Measurements from ENCODE around the gene DISC1.
A peak's percentile ranks its signal among the peaks of the same experiment; 100 is the strongest.

DISC1 gene

DNA sequence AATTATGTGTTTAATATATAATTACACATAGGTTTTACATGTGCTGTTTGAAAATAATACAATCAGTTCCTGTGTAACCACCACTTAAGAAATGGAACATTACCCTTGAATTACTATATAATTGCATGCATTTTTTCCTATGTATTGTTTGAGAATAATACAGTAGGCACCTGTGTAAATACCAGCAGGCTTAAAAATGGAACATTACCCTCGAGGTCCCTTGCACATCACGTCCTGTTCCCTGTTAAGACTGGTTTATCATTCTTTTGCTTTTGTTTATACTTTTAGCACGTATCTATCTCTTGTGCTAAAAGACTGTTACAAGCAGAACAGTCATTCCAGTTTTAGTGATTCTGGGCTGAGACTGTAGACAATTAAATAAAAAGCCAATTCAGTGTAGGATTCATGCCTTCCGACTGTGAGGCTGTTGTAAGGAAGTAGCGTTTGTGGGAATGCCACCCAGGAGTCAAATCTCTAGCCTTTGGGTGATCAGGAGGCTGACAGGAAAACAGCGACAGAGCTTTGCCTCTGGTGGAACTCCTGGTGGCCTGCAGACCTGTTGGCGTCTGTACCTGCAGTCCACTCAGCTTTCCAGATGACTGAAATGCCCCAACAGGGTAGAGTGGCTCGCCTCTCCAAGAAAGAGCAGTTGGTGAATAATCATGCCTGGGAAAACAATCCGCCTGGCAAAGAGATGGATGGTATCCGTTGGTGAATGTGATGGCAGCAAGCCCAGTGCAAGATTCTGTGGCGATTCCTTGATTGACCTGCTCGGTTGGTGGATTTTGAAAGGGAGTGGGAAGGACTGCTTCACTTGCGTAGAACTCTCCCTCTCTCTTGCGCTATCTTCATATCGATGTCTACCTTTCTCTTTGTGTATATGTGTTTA lies 58.0 kb downstream of the DISC1 start:
- Histone ChIP-seq H3K27ac (ENCODE audit: low read length) (no peak overlapping the region), H3K9ac (ENCODE audit: low read length in 2 of 2) (no peak overlapping the region), H3K36me3 (ENCODE audit: control insufficient read depth in 2 of 2, insufficient read depth in 2 of 2, low read length in 2 of 2) (no peaks in the 10 kb centered on the region)

DNA sequence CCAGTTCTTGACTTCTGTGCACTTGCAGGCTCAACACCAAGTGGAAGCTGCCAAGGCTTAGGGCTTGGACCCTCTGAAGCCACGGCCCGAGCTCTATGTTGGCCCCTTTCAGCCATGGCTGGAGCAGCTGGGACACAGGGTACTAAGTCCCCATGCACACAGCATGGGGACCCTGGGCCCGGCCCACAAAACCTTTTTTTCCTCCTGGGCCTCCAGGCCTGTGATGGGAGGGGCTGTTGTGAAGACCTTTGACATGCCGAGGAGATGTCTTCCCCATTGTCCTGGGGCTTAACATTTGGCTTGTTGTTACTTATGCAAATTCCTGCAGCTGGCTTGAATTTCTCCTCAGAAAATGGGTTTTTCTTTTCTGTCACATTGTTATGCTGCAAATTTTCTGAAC lies 59.8 kb downstream of the DISC1 start:
- no peak overlapping the region for H3K27ac ChIP-seq (ENCODE audit: low read length)
- H3K9ac ChIP-seq (ENCODE audit: low read length in 2 of 2), result no peak overlapping the region
- H3K4me1 ChIP-seq (ENCODE audit: control insufficient read depth, insufficient read depth, low read length), result peaks cover 2% of the 10 kb centered on the region
- no peak overlapping the region for H3K4me3 ChIP-seq (ENCODE audit: low read length in 2 of 2)
- no peaks in the 10 kb centered on the region for H3K27me3 ChIP-seq (ENCODE audit: control insufficient read depth in 1 of 2, insufficient read depth in 2 of 2, low read length in 2 of 2)
- no peaks in the 10 kb centered on the region for H3K36me3 ChIP-seq (ENCODE audit: control insufficient read depth in 2 of 2, insufficient read depth in 2 of 2, low read length in 2 of 2)
- peaks cover 0 to 3% of the 10 kb centered on the region in 2 donors for H3K9me3 ChIP-seq (ENCODE audit: control insufficient read depth in 2 of 2, low read length in 2 of 2)

More for the DNA sequence above, 58.0 kb downstream of the DISC1 start:
- peaks cover 0 to 3% of the 10 kb centered on the region in 2 donors for H3K9me3 ChIP-seq (ENCODE audit: control insufficient read depth in 2 of 2, low read length in 2 of 2)
- no peak overlapping the region for H3K4me3 ChIP-seq (ENCODE audit: low read length in 2 of 2)
- no peaks in the 10 kb centered on the region for H3K27me3 ChIP-seq (ENCODE audit: control insufficient read depth in 1 of 2, insufficient read depth in 2 of 2, low read length in 2 of 2)
- peaks cover 2% of the 10 kb centered on the region for H3K4me1 ChIP-seq (ENCODE audit: control insufficient read depth, insufficient read depth, low read length)

DNA sequence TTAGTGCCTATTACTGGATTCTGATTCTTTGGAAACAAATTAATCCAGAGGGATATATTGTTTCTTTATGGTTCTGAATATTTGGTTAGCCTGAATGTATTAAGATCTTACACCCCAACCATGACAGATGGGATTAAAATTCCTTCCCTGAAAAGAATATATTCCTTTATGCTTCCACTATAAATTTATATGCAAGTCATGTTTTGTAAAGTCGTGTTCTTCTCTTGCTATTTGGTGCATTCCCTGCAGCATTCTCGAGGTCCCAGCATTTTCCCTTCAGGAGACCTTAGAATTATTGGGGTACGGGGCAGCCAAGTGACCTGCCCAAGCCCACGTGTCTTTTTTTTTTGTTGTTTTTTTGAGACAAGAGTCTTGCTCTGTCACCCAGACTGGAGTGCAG lies 62.4 kb downstream of the DISC1 start:
- H3K4me1 ChIP-seq (ENCODE audit: control insufficient read depth, insufficient read depth, low read length), result peaks cover 4% of the 10 kb centered on the region
- H3K4me3 ChIP-seq (ENCODE audit: low read length in 2 of 2), result no peak overlapping the region
- no peaks in the 10 kb centered on the region for H3K27me3 ChIP-seq (ENCODE audit: control insufficient read depth in 1 of 2, insufficient read depth in 2 of 2, low read length in 2 of 2)
- no peak overlapping the region for H3K27ac ChIP-seq (ENCODE audit: low read length)
- H3K9ac ChIP-seq (ENCODE audit: low read length in 2 of 2), result no peak overlapping the region
- peaks cover 0 to 3% of the 10 kb centered on the region in 2 donors for H3K9me3 ChIP-seq (ENCODE audit: control insufficient read depth in 2 of 2, low read length in 2 of 2)
- H3K36me3 ChIP-seq (ENCODE audit: control insufficient read depth in 2 of 2, insufficient read depth in 2 of 2, low read length in 2 of 2), result no peaks in the 10 kb centered on the region

DNA sequence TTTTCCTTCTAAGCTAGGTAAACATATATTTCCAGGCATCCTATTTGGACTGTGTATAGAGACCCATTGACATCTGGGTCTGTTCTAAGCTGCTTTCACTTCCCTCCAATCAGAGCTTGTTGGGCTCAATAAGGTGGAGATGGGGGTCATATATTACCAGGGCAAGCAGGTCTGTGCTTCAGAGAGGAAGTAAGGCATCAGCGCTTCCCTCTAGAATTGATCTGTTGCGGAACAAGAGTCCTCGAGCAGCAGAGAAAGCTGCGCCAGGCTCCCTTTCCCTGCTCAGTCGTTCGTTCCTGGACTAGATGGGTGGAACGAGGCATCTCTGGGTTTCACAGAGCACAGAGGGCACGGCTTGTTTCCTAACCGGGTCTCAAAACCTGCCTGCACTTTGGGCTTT lies 63.5 kb downstream of the DISC1 start:
- Histone ChIP-seq H3K9me3 (ENCODE audit: control insufficient read depth in 2 of 2, low read length in 2 of 2) (peaks cover 0 to 3% of the 10 kb centered on the region in 2 donors), H3K27me3 (ENCODE audit: control insufficient read depth in 1 of 2, insufficient read depth in 2 of 2, low read length in 2 of 2) (no peaks in the 10 kb centered on the region), H3K9ac (ENCODE audit: low read length in 2 of 2) (no peak overlapping the region), H3K4me3 (ENCODE audit: low read length in 2 of 2) (no peak overlapping the region), H3K4me1 (ENCODE audit: control insufficient read depth, insufficient read depth, low read length) (peaks cover 8% of the 10 kb centered on the region), H3K36me3 (ENCODE audit: control insufficient read depth in 2 of 2, insufficient read depth in 2 of 2, low read length in 2 of 2) (no peaks in the 10 kb centered on the region), H3K27ac (ENCODE audit: low read length) (no peak overlapping the region)

DNA sequence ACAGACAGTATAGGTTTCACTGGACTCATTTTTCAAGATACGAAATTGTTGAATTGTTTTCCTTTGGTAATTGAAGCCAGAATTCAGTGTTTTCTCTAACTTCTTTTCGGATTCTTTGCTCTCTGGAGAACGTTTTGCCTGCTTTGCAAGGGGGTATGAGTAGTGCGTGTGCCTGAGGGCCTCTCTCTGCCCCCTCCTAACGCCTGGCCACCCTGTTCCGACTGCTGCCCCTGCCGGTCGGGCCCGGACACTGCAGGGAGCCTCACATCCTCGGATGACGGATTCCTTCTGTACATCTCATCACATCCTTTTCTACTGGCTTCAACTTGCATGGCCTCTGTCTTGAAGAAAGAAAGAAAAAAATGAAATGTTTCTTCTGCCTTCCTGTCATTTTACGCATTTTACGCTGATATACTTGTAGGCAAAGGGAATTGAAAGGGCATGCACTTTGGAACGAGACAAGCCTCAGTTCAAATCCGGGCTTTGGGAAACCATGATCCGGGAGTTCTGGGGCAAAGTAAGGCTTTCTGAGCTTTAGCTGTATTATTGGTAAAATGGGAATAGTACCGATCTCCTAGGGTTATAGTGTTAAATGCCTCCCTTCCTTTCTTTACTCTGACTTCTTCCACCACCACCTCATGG lies 65.1 kb downstream of the DISC1 start:
- H3K27ac ChIP-seq (ENCODE audit: low read length), result no peak overlapping the region

DNA sequence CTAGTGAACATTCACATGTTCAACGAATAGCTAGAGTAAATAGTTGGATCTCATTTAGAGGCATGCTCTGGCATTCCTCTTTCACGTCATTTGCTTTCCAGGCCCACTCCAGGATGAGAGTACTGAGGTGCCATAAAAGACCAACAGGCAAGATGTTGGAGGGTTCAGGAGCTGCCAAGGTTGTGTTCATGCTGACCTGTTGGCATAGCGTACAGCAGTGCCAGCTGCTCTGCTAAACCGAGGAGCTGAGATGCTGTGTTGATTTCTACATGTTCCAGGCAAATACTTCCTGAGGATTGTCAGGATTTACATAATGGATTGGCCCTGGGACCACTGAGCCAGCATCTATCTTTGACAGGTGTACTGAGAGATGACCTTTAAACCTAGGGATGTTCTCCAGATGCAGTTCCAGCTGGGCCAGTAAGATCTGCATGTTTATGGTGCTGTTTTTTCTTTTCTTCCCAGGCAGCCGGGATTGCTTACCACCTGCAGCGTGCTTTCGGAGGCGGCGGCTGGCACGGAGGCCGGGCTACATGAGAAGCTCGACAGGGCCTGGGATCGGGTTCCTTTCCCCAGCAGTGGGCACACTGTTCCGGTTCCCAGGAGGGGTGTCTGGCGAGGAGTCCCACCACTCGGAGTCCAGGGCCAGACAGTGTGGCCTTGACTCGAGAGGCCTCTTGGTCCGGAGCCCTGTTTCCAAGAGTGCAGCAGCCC lies 66.9 kb downstream of the DISC1 start:
- Histone ChIP-seq H3K4me3 (ENCODE audit: low read length in 2 of 2) (no peak overlapping the region), H3K4me1 (ENCODE audit: control insufficient read depth, insufficient read depth, low read length) (peaks cover 8% of the 10 kb centered on the region), H3K9me3 (ENCODE audit: control insufficient read depth in 2 of 2, low read length in 2 of 2) (no peaks in the 10 kb centered on the region), H3K27ac (ENCODE audit: low read length) (no peak overlapping the region), H3K27me3 (ENCODE audit: control insufficient read depth in 1 of 2, insufficient read depth in 2 of 2, low read length in 2 of 2) (no peaks in the 10 kb centered on the region), H3K9ac (ENCODE audit: low read length in 2 of 2) (no peak overlapping the region), H3K36me3 (ENCODE audit: control insufficient read depth in 2 of 2, insufficient read depth in 2 of 2, low read length in 2 of 2) (no peaks in the 10 kb centered on the region)

More for the DNA sequence above, 65.1 kb downstream of the DISC1 start:
- Histone ChIP-seq H3K27me3 (ENCODE audit: control insufficient read depth in 1 of 2, insufficient read depth in 2 of 2, low read length in 2 of 2) (no peaks in the 10 kb centered on the region), H3K4me3 (ENCODE audit: low read length in 2 of 2) (no peak overlapping the region), H3K9ac (ENCODE audit: low read length in 2 of 2) (no peak overlapping the region), H3K4me1 (ENCODE audit: control insufficient read depth, insufficient read depth, low read length) (peaks cover 8% of the 10 kb centered on the region), H3K9me3 (ENCODE audit: control insufficient read depth in 2 of 2, low read length in 2 of 2) (no peaks in the 10 kb centered on the region), H3K36me3 (ENCODE audit: control insufficient read depth in 2 of 2, insufficient read depth in 2 of 2, low read length in 2 of 2) (no peaks in the 10 kb centered on the region)

- Histone ChIP-seq H3K36me3 (ENCODE audit: control insufficient read depth in 2 of 2, insufficient read depth in 2 of 2, low read length in 2 of 2) (no peaks in the 10 kb centered on the region), H3K27me3 (ENCODE audit: control insufficient read depth in 1 of 2, insufficient read depth in 2 of 2, low read length in 2 of 2) (no peaks in the 10 kb centered on the region), H3K27ac (ENCODE audit: low read length) (no peak overlapping the region), H3K4me3 (ENCODE audit: low read length in 2 of 2) (peak overlapping the region in 1 of 2 donors; percentile 22), H3K9ac (ENCODE audit: low read length in 2 of 2) (no peak overlapping the region), H3K4me1 (ENCODE audit: control insufficient read depth, insufficient read depth, low read length) (peaks cover 8% of the 10 kb centered on the region), H3K9me3 (ENCODE audit: control insufficient read depth in 2 of 2, low read length in 2 of 2) (no peaks in the 10 kb centered on the region)
These were observed 67.5 kb downstream of the DISC1 start for GRCh38 chr1:231694075-231694431.

- Histone ChIP-seq H3K9ac (ENCODE audit: low read length in 2 of 2) (no peak overlapping the region), H3K9me3 (ENCODE audit: control insufficient read depth in 2 of 2, low read length in 2 of 2) (no peaks in the 10 kb centered on the region), H3K4me3 (ENCODE audit: low read length in 2 of 2) (peak overlapping the region in 1 of 2 donors; percentile 22), H3K27ac (ENCODE audit: low read length) (no peak overlapping the region), H3K4me1 (ENCODE audit: control insufficient read depth, insufficient read depth, low read length) (peaks cover 8% of the 10 kb centered on the region), H3K36me3 (ENCODE audit: control insufficient read depth in 2 of 2, insufficient read depth in 2 of 2, low read length in 2 of 2) (no peaks in the 10 kb centered on the region), H3K27me3 (ENCODE audit: control insufficient read depth in 1 of 2, insufficient read depth in 2 of 2, low read length in 2 of 2) (no peaks in the 10 kb centered on the region)
These were observed 68.0 kb downstream of the DISC1 start for GRCh38 chr1:231694465-231695077.

DNA sequence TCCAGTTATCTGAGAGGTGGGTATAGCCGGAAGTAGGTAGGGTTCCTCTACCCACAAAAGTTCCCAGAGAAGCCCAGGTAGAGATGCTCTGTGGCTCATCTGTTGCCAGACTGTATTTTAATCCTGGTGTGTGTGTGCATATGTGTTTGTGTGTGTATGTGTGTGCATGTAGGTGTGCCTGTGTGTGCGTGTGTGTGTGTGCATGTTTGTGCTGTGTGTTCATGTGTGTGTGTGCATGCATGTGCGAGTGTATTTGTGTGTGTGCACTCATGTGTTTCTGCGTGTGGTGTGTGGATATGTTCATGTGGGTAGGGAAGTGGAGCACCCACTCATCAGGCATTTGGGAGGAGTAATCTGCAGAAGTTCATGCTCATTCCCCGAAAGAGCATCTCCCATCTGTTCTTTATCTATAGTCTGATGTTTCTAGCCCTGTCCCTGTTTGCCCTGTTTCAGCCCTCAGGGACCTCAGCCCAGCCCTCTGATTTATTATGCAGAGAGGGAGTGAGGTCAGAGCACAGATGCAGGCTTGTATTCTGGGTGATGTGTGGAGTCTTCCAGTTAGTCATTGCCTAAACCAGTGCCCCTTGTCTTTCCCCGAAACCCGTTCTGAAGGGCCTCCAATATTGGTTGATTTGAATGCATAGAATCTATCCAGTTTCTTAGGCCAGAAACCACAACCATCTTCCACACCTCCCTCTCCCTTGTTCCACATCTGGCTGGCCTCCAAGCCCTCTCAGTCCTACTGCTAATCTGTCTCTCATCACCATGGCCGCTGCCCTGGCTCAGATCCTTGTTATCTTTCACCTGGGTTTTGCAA lies 69.1 kb downstream of the DISC1 start:
- no peaks in the 10 kb centered on the region for H3K36me3 ChIP-seq (ENCODE audit: control insufficient read depth in 2 of 2, insufficient read depth in 2 of 2, low read length in 2 of 2)
- H3K27me3 ChIP-seq (ENCODE audit: control insufficient read depth in 1 of 2, insufficient read depth in 2 of 2, low read length in 2 of 2), result no peaks in the 10 kb centered on the region
- peaks cover 8% of the 10 kb centered on the region for H3K4me1 ChIP-seq (ENCODE audit: control insufficient read depth, insufficient read depth, low read length)
- no peak overlapping the region for H3K4me3 ChIP-seq (ENCODE audit: low read length in 2 of 2)
- H3K27ac ChIP-seq (ENCODE audit: low read length), result no peak overlapping the region
- no peak overlapping the region for H3K9ac ChIP-seq (ENCODE audit: low read length in 2 of 2)
- no peaks in the 10 kb centered on the region for H3K9me3 ChIP-seq (ENCODE audit: control insufficient read depth in 2 of 2, low read length in 2 of 2)

DNA sequence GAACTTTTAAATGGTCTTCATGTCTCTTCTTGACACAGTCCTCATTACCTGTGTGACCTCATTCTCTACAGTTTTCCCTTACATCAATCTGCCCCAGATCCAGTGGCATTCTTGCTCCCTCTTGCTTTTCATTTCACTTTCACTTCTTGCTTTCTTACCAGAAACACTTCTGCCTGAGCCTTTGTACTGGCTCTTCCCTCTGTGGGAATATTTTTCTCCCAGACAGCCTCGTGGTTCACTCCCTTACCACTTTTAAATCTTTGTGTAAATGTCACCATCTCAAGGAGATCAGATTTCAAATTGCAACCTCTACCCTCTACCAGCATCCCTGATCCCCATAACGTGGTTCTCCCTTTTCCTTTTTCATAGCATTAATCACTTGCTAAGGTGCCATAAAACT lies 73.2 kb downstream of the DISC1 start:
- no peaks in the 10 kb centered on the region for H3K9me3 ChIP-seq (ENCODE audit: control insufficient read depth in 2 of 2, low read length in 2 of 2)
- H3K4me3 ChIP-seq (ENCODE audit: low read length in 2 of 2), result no peak overlapping the region
- H3K27ac ChIP-seq (ENCODE audit: low read length), result no peak overlapping the region
- H3K36me3 ChIP-seq (ENCODE audit: control insufficient read depth in 2 of 2, insufficient read depth in 2 of 2, low read length in 2 of 2), result no peaks in the 10 kb centered on the region
- no peaks in the 10 kb centered on the region for H3K4me1 ChIP-seq (ENCODE audit: control insufficient read depth, insufficient read depth, low read length)
- H3K9ac ChIP-seq (ENCODE audit: low read length in 2 of 2), result no peak overlapping the region
- H3K27me3 ChIP-seq (ENCODE audit: control insufficient read depth in 1 of 2, insufficient read depth in 2 of 2, low read length in 2 of 2), result peaks cover 0 to 2% of the 10 kb centered on the region in 2 donors

Data from stomach smooth muscle (tissue), 2 donors.